Putamen (tissue), 1 donor: ENCODE measurements around the gene SMG7.

ENCODE experiments used
- DNase-seq: peaks from one replicate; pipeline ENCODE4 v3.0.0-alpha.2; 2016; ENCODE audit warnings: low spot score

The SMG7 gene

GRCh38 chr1:183565261-183565660 is 93.0 kb downstream of the SMG7 start:
- DNase-seq = no peak

GRCh38 chr1:183566026-183566425 is 93.7 kb downstream of the SMG7 start:
- no peak for DNase-seq

- no peak for DNase-seq
These were observed 95.3 kb downstream of the SMG7 start for GRCh38 chr1:183567584-183567983.

GRCh38 chr1:183568176-183569021 is 96.1 kb downstream of the SMG7 start:
- DNase-seq = no peak

GRCh38 chr1:183569141-183569540 is 96.8 kb downstream of the SMG7 start:
- no peak for DNase-seq

GRCh38 chr1:183569801-183570200 is 97.5 kb downstream of the SMG7 start:
- no peak for DNase-seq

GRCh38 chr1:183570451-183570850 is 98.2 kb downstream of the SMG7 start:
- DNase-seq = no peak

- no peak for DNase-seq
These were observed 99.5 kb downstream of the SMG7 start for GRCh38 chr1:183571678-183572268.

- DNase-seq = no peak
These were observed 100.4 kb downstream of the SMG7 start for GRCh38 chr1:183572721-183573120.

- no peak for DNase-seq
These were observed 103.3 kb downstream of the SMG7 start for GRCh38 chr1:183575606-183576005.

GRCh38 chr1:183576537-183576936 is 104.2 kb downstream of the SMG7 start:
- no peak for DNase-seq

GRCh38 chr1:183577897-183578465 is 105.7 kb downstream of the SMG7 start:
- no peak for DNase-seq

GRCh38 chr1:183578856-183579255 is 106.6 kb downstream of the SMG7 start:
- DNase-seq = no peak

GRCh38 chr1:183580281-183580682 is 108.0 kb downstream of the SMG7 start:
- no peak for DNase-seq

- DNase-seq = no peak
These were observed 109.9 kb downstream of the SMG7 start for GRCh38 chr1:183582021-183582713.

GRCh38 chr1:183583466-183583865 is 111.2 kb downstream of the SMG7 start:
- DNase-seq = no peak

- no peak for DNase-seq
These were observed 111.8 kb downstream of the SMG7 start for GRCh38 chr1:183584147-183584546.

- DNase-seq = no peak
These were observed 112.7 kb downstream of the SMG7 start for GRCh38 chr1:183585038-183585437.

- DNase-seq = no peak
These were observed 114.2 kb downstream of the SMG7 start for GRCh38 chr1:183586455-183586854.

GRCh38 chr1:183586926-183587325 is 114.6 kb downstream of the SMG7 start:
- no peak for DNase-seq

GRCh38 chr1:183588827-183589226 is 116.5 kb downstream of the SMG7 start:
- DNase-seq = no peak

GRCh38 chr1:183589384-183589783 is 117.1 kb downstream of the SMG7 start:
- DNase-seq = no peak

GRCh38 chr1:183589874-183590243 is 117.6 kb downstream of the SMG7 start:
- DNase-seq = no peak
